GM19455 (cell line): Measurements from ENCODE around the gene TRIM40.

Source experiments
- ATAC-seq: cut with Tn5 transposase; IDR thresholded peaks from one replicate; pipeline ENCODE4 v1.9.1; 2021; ENCODE audit not compliant: unreplicated experiment

TRIM40 gene

GRCh38 chr6:30195951-30196350, 60.0 kb downstream of the TRIM40 start:
- no peak for ATAC-seq

DNA sequence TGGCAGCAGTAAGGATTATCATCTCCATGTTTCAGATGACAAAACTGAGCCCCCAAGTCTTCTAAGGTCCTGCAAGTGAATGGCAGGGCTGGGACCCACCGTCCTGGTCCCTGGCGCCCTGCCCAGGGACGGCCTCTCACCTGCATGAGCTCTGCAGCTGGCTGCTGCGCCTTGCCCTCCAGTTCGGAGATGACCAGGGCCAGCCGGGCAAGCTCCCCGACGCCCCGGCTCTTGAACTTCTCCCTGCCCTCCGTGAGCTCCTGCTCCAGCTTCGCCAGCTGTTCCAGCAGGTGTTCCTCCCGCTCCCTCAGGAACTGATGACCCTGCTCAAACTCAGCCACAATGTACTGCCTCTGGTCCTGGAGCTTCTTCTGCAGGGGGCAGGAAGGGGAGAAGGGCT, 60.4 kb downstream of the TRIM40 start:
- no peak for ATAC-seq
